DOHH2 (cell line): ENCODE measurements around the gene TLR10.

Source experiments
- H3F3A ChIP-seq: fragments of 200-600 bp; sonication (generic), shearing (Covaris generic); 2 replicates; pipeline ENCODE4 v1.6.0; 2016; ENCODE audit warnings: antibody characterized with exemption, mild to moderate bottlenecking; ENCODE audit not compliant: control insufficient read depth, insufficient read depth
- H3K27ac ChIP-seq: fragments of 200-600 bp; sonication (generic); 2 replicates; pipeline ENCODE4 v1.5.1; 2014; ENCODE audit warnings: low read depth, mild to moderate bottlenecking, low read length, moderate library complexity
- H3K27me3 ChIP-seq: fragments of 200-600 bp; sonication (generic); 2 replicates; pipeline ENCODE4 v1.6.1; 2014; ENCODE audit warnings: mild to moderate bottlenecking, low read length, mixed read lengths; ENCODE audit not compliant: control insufficient read depth
- H3K36me3 ChIP-seq: fragments of 200-600 bp; sonication (generic); 2 replicates; pipeline ENCODE4 v1.6.1; 2014; ENCODE audit warnings: mild to moderate bottlenecking, low read length, moderate library complexity, mixed read lengths; ENCODE audit not compliant: control insufficient read depth
- H3K4me1 ChIP-seq: fragments of 200-600 bp; sonication (generic); 2 replicates; pipeline ENCODE4 v1.6.1; 2014; ENCODE audit warnings: mild to moderate bottlenecking, low read length, mixed read lengths; ENCODE audit not compliant: control insufficient read depth
- H3K4me2 ChIP-seq: fragments of 200-600 bp; sonication (generic); 2 replicates; pipeline ENCODE4 v1.6.0; 2014; ENCODE audit warnings: mild to moderate bottlenecking, low read length, moderate library complexity
- H3K4me3 ChIP-seq: fragments of 200-600 bp; sonication (generic); 2 replicates; pipeline ENCODE4 v1.5.1; 2014; ENCODE audit warnings: mild to moderate bottlenecking, low read length, mixed read lengths
- H3K79me2 ChIP-seq: fragments of 200-600 bp; sonication (generic); 2 replicates; pipeline ENCODE4 v1.6.1; 2014; ENCODE audit warnings: mild to moderate bottlenecking, low read length, mixed read lengths; ENCODE audit not compliant: control insufficient read depth
- H3K9me2 ChIP-seq: fragments of 200-600 bp; sonication (generic); replicated peaks from 2 replicates; pipeline ENCODE4 v1.6.1; 2014; ENCODE audit warnings: mild to moderate bottlenecking, low read length, mixed read lengths; ENCODE audit not compliant: control insufficient read depth
- H3K9me3 ChIP-seq: fragments of 200-600 bp; sonication (generic); 2 replicates; pipeline ENCODE4 v1.6.1; 2014; ENCODE audit warnings: antibody characterized with exemption, low read length, mixed read lengths; ENCODE audit not compliant: control insufficient read depth, insufficient read depth
- H4K20me1 ChIP-seq: fragments of 200-600 bp; sonication (generic); 2 replicates; pipeline ENCODE4 v1.6.0; 2014; ENCODE audit warnings: low read depth, mild to moderate bottlenecking, antibody characterized with exemption, low read length, moderate library complexity; ENCODE audit not compliant: control insufficient read depth, insufficient read depth
- EZH2phosphoT487 ChIP-seq: fragments of 200-600 bp; sonication (generic); IDR thresholded peaks from 2 replicates; pipeline ENCODE4 v1.6.1; 2017; ENCODE audit warnings: borderline replicate concordance, mild to moderate bottlenecking, antibody characterized with exemption, low read length, moderate library complexity, mixed read lengths
- TF ChIP-seq, protein P1 (sequence below): fragments of 200-600 bp; sonication (generic); IDR thresholded peaks from one replicate; pipeline ENCODE4 v1.5.1; 2014; ENCODE audit warnings: antibody characterized with exemption, mild to moderate bottlenecking, low read depth, low read length; ENCODE audit not compliant: poor library complexity, severe bottlenecking

Gene TLR10

DNA sequence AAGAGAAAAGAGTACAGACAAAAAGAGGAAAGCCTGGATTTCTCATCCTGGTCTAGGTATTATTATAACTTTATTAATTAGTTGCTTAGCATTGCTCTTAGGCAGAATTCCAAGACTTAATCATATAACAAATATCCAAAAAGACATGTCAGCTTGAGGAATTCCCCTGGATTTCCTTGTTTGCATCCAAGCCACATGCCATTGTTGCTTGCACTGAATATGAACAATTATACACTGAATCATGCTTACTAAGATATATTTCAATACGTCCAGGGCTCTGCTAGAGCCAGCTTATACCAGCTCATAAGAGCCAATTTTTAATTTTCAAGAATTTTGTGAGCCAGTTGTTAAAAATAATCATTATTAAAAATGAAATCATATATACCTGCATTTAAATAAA, 5.5 kb upstream of the TLR10 start:
- H3K4me2 ChIP-seq: no peak overlapping the region
- no peaks in the 10 kb centered on the region for H4K20me1 ChIP-seq
- no peaks in the 10 kb centered on the region for H3K27me3 ChIP-seq
- no peaks in the 10 kb centered on the region for H3K9me2 ChIP-seq
- TF ChIP-seq, protein P1, sequence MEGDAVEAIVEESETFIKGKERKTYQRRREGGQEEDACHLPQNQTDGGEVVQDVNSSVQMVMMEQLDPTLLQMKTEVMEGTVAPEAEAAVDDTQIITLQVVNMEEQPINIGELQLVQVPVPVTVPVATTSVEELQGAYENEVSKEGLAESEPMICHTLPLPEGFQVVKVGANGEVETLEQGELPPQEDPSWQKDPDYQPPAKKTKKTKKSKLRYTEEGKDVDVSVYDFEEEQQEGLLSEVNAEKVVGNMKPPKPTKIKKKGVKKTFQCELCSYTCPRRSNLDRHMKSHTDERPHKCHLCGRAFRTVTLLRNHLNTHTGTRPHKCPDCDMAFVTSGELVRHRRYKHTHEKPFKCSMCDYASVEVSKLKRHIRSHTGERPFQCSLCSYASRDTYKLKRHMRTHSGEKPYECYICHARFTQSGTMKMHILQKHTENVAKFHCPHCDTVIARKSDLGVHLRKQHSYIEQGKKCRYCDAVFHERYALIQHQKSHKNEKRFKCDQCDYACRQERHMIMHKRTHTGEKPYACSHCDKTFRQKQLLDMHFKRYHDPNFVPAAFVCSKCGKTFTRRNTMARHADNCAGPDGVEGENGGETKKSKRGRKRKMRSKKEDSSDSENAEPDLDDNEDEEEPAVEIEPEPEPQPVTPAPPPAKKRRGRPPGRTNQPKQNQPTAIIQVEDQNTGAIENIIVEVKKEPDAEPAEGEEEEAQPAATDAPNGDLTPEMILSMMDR: no peak
- TF ChIP-seq EZH2phosphoT487: no peak
- 0 out of 2 replicates have a peak, but pooled peaks cover 2% of the 10 kb centered on the region for H3F3A ChIP-seq
- H3K4me1 ChIP-seq: peaks cover 40% of the 10 kb centered on the region
- H3K9me3 ChIP-seq: no peaks in the 10 kb centered on the region
- H3K79me2 ChIP-seq: no peaks in the 10 kb centered on the region
- no peak overlapping the region for H3K27ac ChIP-seq
- no peak overlapping the region for H3K4me3 ChIP-seq
- no peaks in the 10 kb centered on the region; the same call in 1 of the 2 replicates for H3K36me3 ChIP-seq

DNA sequence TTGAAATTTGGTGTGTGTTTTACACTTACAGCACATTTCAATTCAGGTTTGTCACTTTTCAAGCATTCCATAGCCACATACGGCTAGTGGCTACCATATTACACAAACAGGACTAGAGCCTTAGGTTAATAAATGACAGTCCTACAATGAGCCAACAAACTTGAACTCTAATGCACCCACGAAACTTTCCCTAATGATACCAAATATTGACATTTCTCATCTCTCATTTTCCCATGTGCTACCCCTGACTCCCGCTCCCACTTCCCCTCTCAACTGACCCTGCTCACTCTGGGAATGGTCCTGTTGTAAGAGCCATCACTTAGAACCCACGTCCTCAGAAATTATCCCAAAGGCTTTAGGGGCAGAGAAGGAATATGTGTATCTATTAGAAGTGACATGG, 4.9 kb upstream of the TLR10 start:
- no peak overlapping the region for H3K4me3 ChIP-seq
- H3K27me3 ChIP-seq: no peaks in the 10 kb centered on the region
- no peaks in the 10 kb centered on the region for H4K20me1 ChIP-seq
- no peak for TF ChIP-seq EZH2phosphoT487
- TF ChIP-seq, protein P1: no peak
- no peaks in the 10 kb centered on the region for H3K9me3 ChIP-seq
- peaks cover under 1% of the 10 kb centered on the region for H3K79me2 ChIP-seq
- H3K4me1 ChIP-seq: peaks cover 44% of the 10 kb centered on the region
- H3K9me2 ChIP-seq: no peaks in the 10 kb centered on the region
- 0 out of 2 replicates have a peak, but pooled peaks cover 2% of the 10 kb centered on the region for H3F3A ChIP-seq
- H3K27ac ChIP-seq: no peak overlapping the region
- H3K36me3 ChIP-seq: no peaks in the 10 kb centered on the region; the same call in 1 of the 2 replicates
- no peak overlapping the region for H3K4me2 ChIP-seq

DNA sequence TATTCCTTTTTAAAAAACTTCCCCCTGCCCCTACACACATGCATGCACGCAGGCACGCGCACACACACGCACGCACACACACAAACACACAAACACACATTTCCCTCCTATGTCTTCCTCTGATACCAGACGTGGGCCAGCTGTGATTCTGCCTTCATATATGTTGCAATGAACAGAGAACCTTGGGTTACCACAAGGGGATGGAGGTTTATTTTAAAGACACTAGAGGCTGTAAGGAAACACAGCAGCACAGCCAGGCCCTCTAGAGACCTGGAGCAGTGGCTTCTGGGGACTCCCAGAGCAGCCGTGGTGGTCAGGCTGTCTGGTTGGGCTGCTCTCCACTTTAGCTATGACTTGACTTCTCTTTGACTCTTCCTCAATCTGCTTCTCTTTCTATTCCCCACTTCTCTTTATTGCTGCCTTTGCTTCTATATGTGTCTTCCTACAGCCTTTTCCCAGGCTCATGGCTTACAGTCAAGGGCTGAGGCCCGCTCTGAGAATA, 3.2 kb upstream of the TLR10 start:
- H3K4me1 ChIP-seq: peaks cover 38% of the 10 kb centered on the region
- no peaks in the 10 kb centered on the region for H3K27me3 ChIP-seq
- H3K27ac ChIP-seq: peak overlapping the region; percentile 33
- no peaks in the 10 kb centered on the region for H3K9me3 ChIP-seq
- peaks cover 12% of the 10 kb centered on the region for H3K36me3 ChIP-seq
- H3K4me3 ChIP-seq: peak overlapping the region; percentile 36
- peaks cover 8% of the 10 kb centered on the region for H3F3A ChIP-seq
- H3K9me2 ChIP-seq: no peaks in the 10 kb centered on the region
- no peaks in the 10 kb centered on the region for H4K20me1 ChIP-seq
- H3K4me2 ChIP-seq: peak overlapping the region; percentile 51
- TF ChIP-seq EZH2phosphoT487: no peak
- TF ChIP-seq, protein P1: peak; percentile 19
- H3K79me2 ChIP-seq: peaks cover 18% of the 10 kb centered on the region
